Stimulated activated CD8-positive, alpha-beta memory T cell treated with anti-CD3 and anti-CD28 coated beads, Interleukin-7, amount 100 ng/mL, for 48 hours (primary cell): ENCODE results near the gene LSM12.

Experiments
- DNase-seq, 2 donors: peaks; one replicate each; pipeline ENCODE4 v3.0.0-alpha.2; 2020; ENCODE audit warnings: low read depth in 1 of 2; ENCODE audit errors: extremely low read depth in 1 of 2

Gene LSM12

GRCh38 chr17:43988301-43988700 is 78.2 kb downstream of the LSM12 start:
- no peak for DNase-seq

- DNase-seq: no peak
Observed at GRCh38 chr17:43987131-43988021, 79.1 kb downstream of the LSM12 start.

GRCh38 chr17:43986225-43986981 is 80.1 kb downstream of the LSM12 start:
- DNase-seq: no peak

- DNase-seq: no peak
Observed at GRCh38 chr17:43984521-43984920, 82.0 kb downstream of the LSM12 start.
